Spinal cord (tissue), 10 donors: ENCODE measurements around the gene CXCR5. TPM values are rescaled to one million over a fixed set of nuclear protein-coding genes. Genes with fewer than 3 reads are reported as not detected.
A peak's percentile ranks its signal among the peaks of the same experiment; 100 is the strongest.

Experiments used
- DNase-seq, 6 donors: peaks; one replicate each; pipeline versions ENCODE4 v3.0.0 to v3.0.0-alpha.2; 2013 to 2015; ENCODE audit warnings: low spot score in 6 of 6, low read depth in 4 of 6
- H3K27ac ChIP-seq: one replicate; pipeline ENCODE4 v1.5.1; 2013; ENCODE audit warnings: low read depth, low read length, control low read depth
- H3K27me3 ChIP-seq: one replicate; pipeline ENCODE4 v1.6.1; 2013; ENCODE audit warnings: low read length; ENCODE audit not compliant: control insufficient read depth, insufficient read depth
- H3K36me3 ChIP-seq: one replicate; pipeline ENCODE4 v1.6.1; 2013; ENCODE audit warnings: low read length; ENCODE audit not compliant: control insufficient read depth, insufficient read depth
- H3K4me1 ChIP-seq: one replicate; pipeline ENCODE4 v1.6.1; 2013; ENCODE audit warnings: low read length; ENCODE audit not compliant: control insufficient read depth, insufficient read depth
- H3K4me3 ChIP-seq: one replicate; pipeline ENCODE4 v1.5.1; 2013; ENCODE audit warnings: low read depth, low read length, control low read depth
- H3K9me3 ChIP-seq: one replicate; pipeline ENCODE4 v1.6.1; 2013; ENCODE audit warnings: low read length; ENCODE audit not compliant: control insufficient read depth, insufficient read depth
- WGBS: methylation state at CpG from one replicate; pipeline ENCODE4 v1.1.5; 2013; ENCODE audit warnings: missing lambda C conversion rate; ENCODE audit not compliant: insufficient coverage; 5-methylcytosine and 5-hydroxymethylcytosine counted together
- polyA plus RNA-seq, 2 donors: library from polyadenylated mRNA; unstranded; fragments of 120-200 nt; gene quantifications; one replicate each; pipeline ENCODE4 v1.2.1, GENCODE V29; 2013; ENCODE audit not compliant: insufficient read length in 2 of 2
- small RNA-seq: library from RNA; depleted of rRNA; stranded (forward); fragments of <200 nt; gene quantifications from one replicate; pipeline ENCODE3, GENCODE V24; 2014; ENCODE audit warnings: low replicate concordance
- total RNA-seq, 2 donors: library from RNA; depleted of rRNA in 1 of 2; stranded (reverse); fragments of 120-200 nt in 1 of 2; fragments of >200 nt in 1 of 2; gene quantifications; one replicate each; pipeline versions ENCODE4 v1.2.3 to v1.2.4, GENCODE V29; 2013 to 2014
- donor health status: healthy.

Gene CXCR5
- total and polyA plus RNA-seq, 4 donors, result not detected

DNA sequence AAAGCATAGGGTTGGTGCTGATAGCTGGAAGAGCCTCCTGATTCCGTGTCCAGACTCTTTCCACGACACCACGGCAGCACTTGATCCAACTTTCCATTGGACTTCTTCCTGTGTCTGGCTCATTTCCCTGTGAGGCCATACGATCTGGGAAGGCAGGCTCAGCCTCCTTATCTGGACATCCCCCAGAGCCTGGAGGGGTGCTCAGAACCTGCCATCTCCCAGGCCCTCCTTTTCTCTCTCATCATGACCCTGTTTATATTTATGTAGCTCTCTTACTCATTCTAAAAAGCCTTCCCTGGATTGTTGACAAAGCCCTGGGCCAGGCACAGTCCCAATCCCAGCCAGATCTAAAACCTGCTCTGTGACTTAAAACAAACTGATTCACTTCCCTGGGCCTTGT, 49.8 kb downstream of the CXCR5 start:
- H3K36me3 ChIP-seq, result no peaks in the 10 kb centered on the region
- 39% methylated on average over 4 of the region's 4 CpGs for WGBS
- DNase-seq, result peak in 1 of 6 donors; percentile 45
- no peak overlapping the region for H3K4me3 ChIP-seq
- no peaks in the 10 kb centered on the region for H3K27me3 ChIP-seq
- H3K27ac ChIP-seq, result no peak overlapping the region
- peaks cover 22% of the 10 kb centered on the region for H3K4me1 ChIP-seq
- no peaks in the 10 kb centered on the region for H3K9me3 ChIP-seq

DNA sequence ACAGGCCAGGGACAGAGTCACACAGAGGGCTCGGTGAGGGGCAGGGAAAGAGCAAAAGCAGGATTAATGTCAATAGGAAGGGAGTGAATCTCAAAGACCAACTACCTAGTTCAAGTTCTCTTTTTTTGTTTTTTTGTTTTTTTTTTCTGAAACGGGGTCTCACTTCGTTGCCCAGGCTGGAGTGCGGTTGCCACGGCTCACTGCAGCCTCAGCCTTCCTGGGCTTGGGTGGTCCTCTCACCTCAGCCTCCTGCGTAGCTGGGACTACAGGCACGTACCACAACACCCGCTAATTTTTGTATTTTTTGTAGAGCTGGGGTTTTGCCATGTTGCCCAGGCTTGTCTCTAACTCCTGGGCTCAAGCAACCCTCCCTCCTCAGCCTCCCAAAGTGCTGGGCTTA, 51.7 kb downstream of the CXCR5 start:
- Histone ChIP-seq H3K27me3 (no peaks in the 10 kb centered on the region), H3K27ac (no peak overlapping the region), H3K4me3 (no peak overlapping the region), H3K4me1 (peaks cover 20% of the 10 kb centered on the region), H3K9me3 (no peaks in the 10 kb centered on the region), H3K36me3 (no peaks in the 10 kb centered on the region)
- no peak for DNase-seq
- no CpG with 5 or more reads among the region's 8 CpGs for WGBS

DNA sequence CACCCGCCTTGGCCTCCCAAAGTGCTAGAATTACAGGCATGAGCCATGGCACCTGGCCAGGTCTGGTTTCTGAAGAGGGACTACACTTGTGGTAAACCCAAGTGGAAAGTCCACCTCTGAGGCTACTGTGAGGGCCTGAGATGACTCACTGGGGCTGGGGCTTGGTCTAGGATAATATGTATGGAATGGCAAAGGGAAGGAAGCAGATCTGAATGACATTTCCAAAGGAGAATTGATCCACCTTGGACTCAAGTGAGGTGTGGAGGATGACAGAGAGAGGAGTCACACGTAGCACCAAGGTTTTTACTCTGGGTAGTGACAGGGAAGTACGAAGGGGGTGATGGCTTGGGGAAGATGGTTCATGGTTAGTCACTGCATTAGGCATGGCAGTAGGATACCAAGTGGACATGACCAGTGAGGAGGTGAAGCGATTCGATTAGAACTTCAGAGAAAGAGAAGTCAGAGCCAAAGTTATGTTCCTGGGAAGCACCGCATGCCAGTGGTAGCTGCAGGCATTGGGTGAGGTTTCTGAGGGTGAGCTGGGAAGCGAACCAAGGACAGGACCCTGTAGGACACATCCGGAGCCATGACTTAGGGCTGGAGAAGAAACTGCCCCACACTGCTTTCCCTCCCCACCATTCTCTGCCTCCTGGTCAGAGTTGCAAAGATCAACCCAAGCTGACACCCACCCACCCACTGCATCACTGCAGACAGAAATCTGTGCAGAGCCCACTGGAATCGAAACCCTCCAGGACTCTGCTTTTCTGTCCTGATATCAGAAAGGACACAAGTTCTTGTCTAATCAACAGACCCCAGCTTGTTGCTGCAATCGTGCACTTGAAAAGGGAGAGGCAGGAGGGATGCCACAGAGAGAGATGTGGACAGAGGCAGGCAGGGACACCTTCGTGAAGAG, 55.1 kb downstream of the CXCR5 start:
- WGBS, result 74% methylated on average over 9 of the region's 11 CpGs
- no peaks in the 10 kb centered on the region for H3K36me3 ChIP-seq
- no peak for DNase-seq
- no peak overlapping the region for H3K4me3 ChIP-seq
- H3K4me1 ChIP-seq, result peaks cover 23% of the 10 kb centered on the region
- H3K27me3 ChIP-seq, result no peaks in the 10 kb centered on the region
- H3K9me3 ChIP-seq, result no peaks in the 10 kb centered on the region
- H3K27ac ChIP-seq, result no peak overlapping the region

DNA sequence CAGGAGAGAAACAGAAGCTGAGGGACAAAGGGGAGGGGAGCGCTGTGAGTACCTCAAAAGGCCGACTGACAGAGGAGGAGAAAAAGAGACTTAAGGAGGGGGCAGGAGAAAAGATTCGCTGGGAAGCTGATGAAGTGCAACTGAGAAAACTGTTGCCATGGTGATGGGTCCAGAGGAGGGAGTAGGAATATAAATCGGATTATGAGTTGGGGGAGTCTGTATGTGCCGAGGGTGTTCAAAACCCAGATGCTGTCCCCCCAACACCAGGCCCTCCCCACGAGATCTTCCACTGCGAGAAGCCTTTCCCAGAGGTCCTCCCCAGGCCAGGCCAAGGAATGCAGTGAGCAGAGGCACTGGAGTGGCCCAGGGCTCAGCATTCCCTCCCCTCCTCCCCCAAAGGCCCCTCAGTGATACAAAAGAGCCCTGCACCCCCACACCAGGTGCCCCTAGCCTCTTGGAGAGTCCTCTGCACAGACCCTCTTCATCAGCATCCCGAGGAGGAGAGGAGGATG, 55.8 kb downstream of the CXCR5 start:
- Histone ChIP-seq H3K4me3 (no peak overlapping the region), H3K27me3 (no peaks in the 10 kb centered on the region), H3K36me3 (no peaks in the 10 kb centered on the region), H3K27ac (no peak overlapping the region), H3K9me3 (no peaks in the 10 kb centered on the region), H3K4me1 (peaks cover 23% of the 10 kb centered on the region)
- WGBS, result 42% methylated on average over 6 of the region's 8 CpGs
- peak in 2 of 6 donors; percentile 82 to 91 for DNase-seq

DNA sequence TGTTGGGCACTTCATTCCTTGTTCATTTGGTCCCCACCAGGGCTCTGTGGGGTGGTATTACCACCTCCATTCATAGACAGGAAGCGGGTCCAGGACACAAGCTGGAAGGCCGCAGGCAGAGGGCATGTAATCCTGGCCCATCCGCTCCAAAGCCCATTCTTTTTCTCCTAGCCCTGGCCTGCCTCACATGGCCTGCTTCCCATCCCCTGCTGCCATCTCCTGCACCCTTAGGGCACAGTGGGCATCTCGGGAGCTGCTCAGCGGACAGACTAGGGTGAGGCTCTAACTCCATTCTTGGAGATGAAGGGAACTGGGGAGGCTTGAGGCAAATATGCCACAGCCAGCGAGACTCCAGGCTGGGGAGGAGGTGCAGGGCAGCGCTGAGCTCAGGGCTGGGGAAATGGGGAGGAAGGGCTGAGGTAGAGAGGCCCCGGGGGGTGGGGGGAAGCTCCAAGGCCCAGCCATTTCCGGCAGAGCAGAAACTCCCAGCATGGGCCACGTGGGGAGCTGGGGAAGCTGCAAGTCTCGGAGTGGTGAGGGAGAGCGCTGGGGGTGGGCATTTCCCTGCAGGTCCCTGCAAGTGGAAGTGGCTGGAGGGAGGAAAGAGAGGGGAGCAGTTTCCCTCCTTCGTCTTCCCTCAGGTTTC, 56.4 kb downstream of the CXCR5 start:
- H3K27me3 ChIP-seq, result no peaks in the 10 kb centered on the region
- H3K4me1 ChIP-seq, result peaks cover 23% of the 10 kb centered on the region
- H3K27ac ChIP-seq, result no peak overlapping the region
- peak in 2 of 6 donors; percentile 40 to 63 for DNase-seq
- H3K36me3 ChIP-seq, result no peaks in the 10 kb centered on the region
- H3K9me3 ChIP-seq, result no peaks in the 10 kb centered on the region
- WGBS, result 35% methylated on average over 12 of the region's 13 CpGs
- H3K4me3 ChIP-seq, result no peak overlapping the region

DNA sequence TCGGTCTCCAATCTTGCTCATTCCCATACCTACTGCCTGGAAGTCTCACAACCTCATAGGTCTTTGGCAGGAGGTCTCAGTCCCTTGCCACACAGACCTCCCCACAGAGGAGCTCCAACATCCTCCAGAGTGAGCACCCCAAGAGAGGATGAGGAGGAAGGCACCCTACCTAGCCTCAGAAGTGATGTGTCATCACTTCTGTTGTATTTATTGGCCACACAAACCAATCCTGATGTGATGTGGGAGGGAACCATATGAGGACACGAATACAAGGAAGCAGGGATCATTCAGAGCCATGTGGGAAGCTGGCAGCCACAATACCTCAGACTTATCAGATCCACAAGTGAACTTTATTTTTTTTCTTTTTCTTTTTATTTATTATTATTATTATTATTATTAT, 63.4 kb downstream of the CXCR5 start:
- WGBS, result no CpG with 5 or more reads among the region's 2 CpGs

More for the DNA sequence above, 63.4 kb downstream of the CXCR5 start:
- DNase-seq, result no peak
- H3K36me3 ChIP-seq, result no peaks in the 10 kb centered on the region
- no peaks in the 10 kb centered on the region for H3K9me3 ChIP-seq
- no peaks in the 10 kb centered on the region for H3K4me1 ChIP-seq
- H3K27me3 ChIP-seq, result no peaks in the 10 kb centered on the region
- H3K4me3 ChIP-seq, result no peak overlapping the region
- no peak overlapping the region for H3K27ac ChIP-seq

Small RNA genes lying within 50 kb of the gene (small RNA-seq; reads per million reads assigned to genes)
- gene MIR4492 (not detected), gene RF00019 (not detected), gene RN7SL688P (not detected)

Other genes starting within 250 kb of the CXCR5 start
- gene TREH, start 204.2 kb upstream of the CXCR5 start, total RNA-seq, result not detected
- gene TREH, start 204.2 kb upstream of the CXCR5 start, polyA plus RNA-seq, result 1 to 10 TPM; 1.5 to 3.8 TPM
- gene DDX6, start 92.7 kb upstream of the CXCR5 start, total RNA-seq, result 100 to 1,000 TPM; 145 to 230 TPM
- gene DDX6, start 92.7 kb upstream of the CXCR5 start, polyA plus RNA-seq, result 100 to 1,000 TPM in 1 of 2 donors, 10 to 100 TPM in 1; 99.6 to 126 TPM
- gene BCL9L, start 42.0 kb downstream of the CXCR5 start, total RNA-seq, result 10 to 100 TPM; 11.0 to 15.0 TPM
- 10 to 100 TPM; 47.8 to 51.5 TPM for gene BCL9L, start 42.0 kb downstream of the CXCR5 start, polyA plus RNA-seq
- gene UPK2, start 72.4 kb downstream of the CXCR5 start, total RNA-seq, result under 1 TPM in 1 of 2 donors, not detected in 1; 0.17 TPM
- 1 to 10 TPM; 3.3 to 3.5 TPM for gene UPK2, start 72.4 kb downstream of the CXCR5 start, polyA plus RNA-seq
- not detected for gene FOXR1, start 87.9 kb downstream of the CXCR5 start, total RNA-seq
- under 1 TPM; 0.67 to 0.68 TPM for gene FOXR1, start 87.9 kb downstream of the CXCR5 start, polyA plus RNA-seq
- 10 to 100 TPM; 25.6 to 37.5 TPM for gene CENATAC, start 114.2 kb downstream of the CXCR5 start, total RNA-seq
- gene CENATAC, start 114.2 kb downstream of the CXCR5 start, polyA plus RNA-seq, result 10 to 100 TPM; 33.5 to 66.9 TPM
- gene RPS25, start 134.5 kb downstream of the CXCR5 start, total RNA-seq, result 1,000 to 10,000 TPM in 1 of 2 donors, 100 to 1,000 TPM in 1; 451 to 1,390 TPM
- gene RPS25, start 134.5 kb downstream of the CXCR5 start, polyA plus RNA-seq, result 100 to 1,000 TPM; 677 to 714 TPM
- gene TRAPPC4, start 134.9 kb downstream of the CXCR5 start, total RNA-seq, result 10 to 100 TPM; 61.3 to 97.4 TPM
- gene TRAPPC4, start 134.9 kb downstream of the CXCR5 start, polyA plus RNA-seq, result 100 to 1,000 TPM; 108 to 145 TPM
- 10 to 100 TPM in 1 of 2 donors, 1 to 10 TPM in 1; 8.1 to 16.8 TPM for gene SLC37A4, start 147.0 kb downstream of the CXCR5 start, total RNA-seq
- gene SLC37A4, start 147.0 kb downstream of the CXCR5 start, polyA plus RNA-seq, result 10 to 100 TPM; 21.5 to 26.1 TPM
- 10 to 100 TPM; 70.8 to 84.5 TPM for gene HYOU1, start 173.3 kb downstream of the CXCR5 start, total RNA-seq
- 10 to 100 TPM; 90.3 to 93.9 TPM for gene HYOU1, start 173.3 kb downstream of the CXCR5 start, polyA plus RNA-seq
- 10 to 100 TPM; 28.1 to 43.1 TPM for gene VPS11, start 183.9 kb downstream of the CXCR5 start, total RNA-seq
- gene VPS11, start 183.9 kb downstream of the CXCR5 start, polyA plus RNA-seq, result 10 to 100 TPM; 56.2 to 57.8 TPM
- gene HMBS, start 201.0 kb downstream of the CXCR5 start, total RNA-seq, result 10 to 100 TPM in 1 of 2 donors, 1 to 10 TPM in 1; 4.0 to 15.7 TPM
- gene HMBS, start 201.0 kb downstream of the CXCR5 start, polyA plus RNA-seq, result 10 to 100 TPM; 23.0 to 31.1 TPM
- 10 to 100 TPM; 12.9 to 23.0 TPM for gene DPAGT1, start 218.0 kb downstream of the CXCR5 start, total RNA-seq
- 10 to 100 TPM; 41.3 to 44.3 TPM for gene DPAGT1, start 218.0 kb downstream of the CXCR5 start, polyA plus RNA-seq
- gene C2CD2L, start 223.5 kb downstream of the CXCR5 start, total RNA-seq, result 10 to 100 TPM in 1 of 2 donors, 1 to 10 TPM in 1; 9.7 to 12.6 TPM
- 10 to 100 TPM; 33.5 to 35.3 TPM for gene C2CD2L, start 223.5 kb downstream of the CXCR5 start, polyA plus RNA-seq
- 10 to 100 TPM; 15.5 to 22.9 TPM for gene HINFP, start 237.7 kb downstream of the CXCR5 start, total RNA-seq
- 10 to 100 TPM; 26.2 to 38.4 TPM for gene HINFP, start 237.7 kb downstream of the CXCR5 start, polyA plus RNA-seq